Nephron (organoid): Measurements from ENCODE around the gene C1S.
"Not testable (repeated sequence)": the region's sequence is repeated elsewhere in the genome, so short reads cannot be mapped to it uniquely, and the experiment has no call there.

Source experiments
- H3K27ac Mint-ChIP-seq, 3 experiments: 2 replicates each; pipeline ENCODE4 v1.8.0; 2020; ENCODE audit warnings: mixed read lengths in 3 of 3, mild to moderate bottlenecking in 2 of 3, moderate library complexity in 1 of 3
- H3K27me3 Mint-ChIP-seq: 2 replicates; pipeline ENCODE4 v1.8.0; 2021; ENCODE audit warnings: low read depth, mild to moderate bottlenecking, moderate library complexity, mixed read lengths
- H3K36me3 Mint-ChIP-seq: 2 replicates; pipeline ENCODE4 v1.8.0; 2020; ENCODE audit warnings: low read depth, mixed read lengths
- H3K4me1 Mint-ChIP-seq: 2 replicates; pipeline ENCODE4 v1.8.0; 2020; ENCODE audit warnings: mixed read lengths
- H3K4me3 Mint-ChIP-seq, 3 experiments: 2 replicates each; pipeline ENCODE4 v1.8.0; 2020; ENCODE audit warnings: mild to moderate bottlenecking in 3 of 3, mixed read lengths in 3 of 3, moderate library complexity in 2 of 3
- H3K9me3 Mint-ChIP-seq: 2 replicates; pipeline ENCODE4 v1.8.0; 2020; ENCODE audit warnings: mixed read lengths
- CTCF ChIP-seq, 3 experiments: fragments of 200-600 bp; sonication (generic); IDR thresholded peaks; one replicate each; pipeline ENCODE4 v1.5.0; 2021; ENCODE audit warnings: antibody characterized with exemption in 3 of 3; ENCODE audit not compliant: unreplicated experiment in 3 of 3

The C1S gene

DNA sequence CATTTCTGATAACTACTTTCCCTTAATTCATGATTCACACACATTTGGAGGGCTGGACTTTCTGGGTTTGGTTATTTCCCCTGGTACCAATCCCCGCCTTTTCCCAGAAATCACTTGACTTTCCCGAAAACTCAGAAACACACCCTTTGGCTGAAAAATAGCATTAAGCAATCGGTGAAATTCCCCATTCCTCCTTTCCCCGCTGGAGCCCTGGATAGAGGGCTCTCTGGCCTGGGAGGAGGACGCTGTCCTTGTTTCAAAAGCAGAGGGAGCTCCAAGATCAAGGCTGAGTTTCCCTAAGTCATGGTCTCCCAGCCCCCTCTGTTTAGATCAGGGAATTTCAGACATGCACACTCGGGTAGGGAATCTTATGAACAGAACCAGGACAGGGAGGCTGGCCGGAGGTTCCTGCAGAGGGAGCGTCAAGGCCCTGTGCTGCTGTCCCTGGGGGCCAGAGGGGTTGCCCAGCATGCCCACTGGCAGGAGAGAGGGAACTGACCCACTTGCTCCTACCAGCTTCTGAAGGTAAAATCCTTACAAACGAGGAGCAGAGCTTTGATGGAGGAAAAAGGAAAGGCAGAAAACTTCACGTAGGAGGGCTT lies at the start of gene C1S:
Gene C1S, plus strand, starts transcription at position 366 of the 602 bp plus-strand sequence. CDS start 1,195 bp downstream, outside the sequence.
- Mint-ChIP-seq H3K9me3 (no peaks in the 10 kb centered on the region), H3K4me1 (peaks cover 13% of the 10 kb centered on the region), H3K27me3 (peaks cover 8% of the 10 kb centered on the region), H3K4me3 (peak within 1 kb of the TSS; percentile 68 to 84 (median 78)), H3K27ac (peak within 1 kb of the TSS; percentile 58 to 95 (median 93)), H3K36me3 (no peaks in the 10 kb centered on the region)
- TF ChIP-seq CTCF (IDR thresholded peaks at IDR 0.05; ENCODE audit: unreplicated experiment in 3 of 3): peak; percentile 73 to 87 (median 76)

- H3K4me1 Mint-ChIP-seq, H3K9me3 Mint-ChIP-seq, H3K4me3 Mint-ChIP-seq, H3K27ac Mint-ChIP-seq, H3K27me3 Mint-ChIP-seq: not testable (repeated sequence)
- H3K36me3 Mint-ChIP-seq: peaks cover 25% of the 10 kb centered on the region
These were observed 49.1 kb upstream of the C1S start for GRCh38 chr12:7011398-7011797.

DNA sequence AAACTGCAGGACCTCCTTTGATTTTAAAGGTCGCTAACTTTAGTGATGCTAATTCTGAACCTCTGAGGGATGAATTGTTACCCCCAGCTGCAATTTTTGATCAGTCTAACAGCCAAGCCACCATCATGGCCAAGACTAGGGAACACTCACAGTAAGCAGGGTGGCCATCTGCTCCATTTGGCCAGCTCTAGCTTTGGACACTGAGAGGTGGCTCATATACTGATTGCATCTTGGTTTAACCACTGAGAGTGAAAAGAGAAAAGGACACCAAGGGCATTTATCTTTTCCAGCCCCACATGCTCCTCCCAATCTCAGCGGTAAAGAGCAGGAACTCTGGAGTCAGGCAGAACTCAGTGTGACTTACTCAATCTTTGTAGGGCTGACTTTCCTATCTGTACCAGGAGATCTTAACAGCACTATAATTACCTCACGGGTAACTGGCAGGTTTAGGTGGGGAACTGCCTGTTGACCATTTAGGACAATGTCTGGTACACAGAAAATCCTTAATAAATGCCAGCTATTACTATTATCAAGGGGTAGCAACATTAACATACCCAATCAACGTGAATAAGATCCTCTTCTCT lies 48.4 kb upstream of the C1S start:
- Mint-ChIP-seq H3K4me1 (peaks cover 12% of the 10 kb centered on the region), H3K36me3 (peaks cover 25% of the 10 kb centered on the region), H3K27ac (no peak overlapping the region), H3K9me3 (no peaks in the 10 kb centered on the region), H3K27me3 (no peaks in the 10 kb centered on the region), H3K4me3 (no peak overlapping the region)
- no peak for TF ChIP-seq CTCF (IDR thresholded peaks at IDR 0.05; ENCODE audit: unreplicated experiment in 3 of 3)

DNA sequence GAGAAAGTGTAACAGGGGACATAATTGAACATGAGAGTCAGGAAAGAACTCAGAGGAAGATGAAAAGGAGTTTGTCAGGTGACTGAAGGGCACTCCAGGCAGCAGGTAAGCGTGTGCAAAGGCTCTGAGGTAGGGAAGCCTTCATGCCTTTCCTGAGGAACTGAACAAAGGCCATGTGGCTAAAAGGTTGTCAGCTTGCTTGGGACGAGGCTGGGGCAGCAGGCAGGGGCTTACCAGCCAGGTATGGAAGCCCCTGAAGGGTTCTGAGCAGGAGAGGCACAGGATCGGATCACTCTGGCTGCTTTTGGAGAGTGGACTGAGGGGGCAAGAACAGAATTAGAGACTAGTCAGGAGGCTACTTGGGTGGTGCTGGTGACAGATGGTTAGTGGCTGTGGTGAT lies 47.4 kb upstream of the C1S start:
- H3K27ac Mint-ChIP-seq: no peak overlapping the region
- no peaks in the 10 kb centered on the region for H3K27me3 Mint-ChIP-seq
- H3K36me3 Mint-ChIP-seq: peaks cover 25% of the 10 kb centered on the region
- TF ChIP-seq CTCF (IDR thresholded peaks at IDR 0.05; ENCODE audit: unreplicated experiment in 3 of 3): no peak
- no peaks in the 10 kb centered on the region for H3K9me3 Mint-ChIP-seq
- H3K4me3 Mint-ChIP-seq: no peak overlapping the region
- peaks cover 20% of the 10 kb centered on the region for H3K4me1 Mint-ChIP-seq

GRCh38 chr12:7015555-7016370 lies 44.8 kb upstream of the C1S start:
- Mint-ChIP-seq H3K4me3 (peak overlapping the region; percentile 26 to 49 (median 44)), H3K27me3 (no peaks in the 10 kb centered on the region), H3K36me3 (peaks cover 16% of the 10 kb centered on the region), H3K4me1 (peaks cover 31% of the 10 kb centered on the region), H3K9me3 (no peaks in the 10 kb centered on the region), H3K27ac (peak overlapping the region in 2 of 3 experiments; percentile 0 to 2)
- TF ChIP-seq CTCF (IDR thresholded peaks at IDR 0.05; ENCODE audit: unreplicated experiment in 3 of 3): no peak

DNA sequence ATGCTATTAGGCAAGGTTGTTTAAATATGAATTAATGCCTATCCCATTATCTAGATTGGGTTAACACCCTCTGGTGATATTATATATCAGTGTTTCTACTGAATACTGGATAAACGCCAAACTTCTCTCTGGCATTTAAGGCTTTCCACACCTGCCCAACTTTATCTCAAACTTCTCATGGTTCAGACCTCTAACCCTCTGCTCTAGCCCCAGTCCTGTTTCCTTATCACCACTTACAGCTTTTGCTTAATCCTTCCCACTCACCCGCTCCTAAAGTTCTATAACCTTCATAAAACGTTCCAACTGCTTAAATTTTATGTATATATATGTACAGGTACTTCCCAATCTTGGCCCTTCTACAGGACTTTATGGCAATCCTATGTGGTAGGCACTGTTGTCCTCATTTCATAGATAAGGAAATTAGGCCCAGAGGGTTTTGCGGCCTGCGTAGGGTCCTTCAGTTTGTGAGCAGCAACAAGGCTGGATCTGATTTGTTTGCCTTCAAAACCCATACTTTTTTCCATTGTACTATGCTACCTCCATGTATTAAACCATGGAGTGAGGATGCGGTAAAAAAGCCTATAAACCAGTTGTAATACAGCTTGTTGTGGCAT lies 43.5 kb upstream of the C1S start:
- H3K36me3 Mint-ChIP-seq: peaks cover 16% of the 10 kb centered on the region
- peaks cover 31% of the 10 kb centered on the region for H3K4me1 Mint-ChIP-seq
- peak overlapping the region; percentile 71 to 97 (median 86) for H3K27ac Mint-ChIP-seq
- H3K4me3 Mint-ChIP-seq: peak overlapping the region; percentile 88 to 92 (median 91)
- H3K9me3 Mint-ChIP-seq: no peaks in the 10 kb centered on the region
- no peaks in the 10 kb centered on the region for H3K27me3 Mint-ChIP-seq
- no peak for TF ChIP-seq CTCF (IDR thresholded peaks at IDR 0.05; ENCODE audit: unreplicated experiment in 3 of 3)
